ENCODE results near the gene TPPP.

Gene TPPP

DNA sequence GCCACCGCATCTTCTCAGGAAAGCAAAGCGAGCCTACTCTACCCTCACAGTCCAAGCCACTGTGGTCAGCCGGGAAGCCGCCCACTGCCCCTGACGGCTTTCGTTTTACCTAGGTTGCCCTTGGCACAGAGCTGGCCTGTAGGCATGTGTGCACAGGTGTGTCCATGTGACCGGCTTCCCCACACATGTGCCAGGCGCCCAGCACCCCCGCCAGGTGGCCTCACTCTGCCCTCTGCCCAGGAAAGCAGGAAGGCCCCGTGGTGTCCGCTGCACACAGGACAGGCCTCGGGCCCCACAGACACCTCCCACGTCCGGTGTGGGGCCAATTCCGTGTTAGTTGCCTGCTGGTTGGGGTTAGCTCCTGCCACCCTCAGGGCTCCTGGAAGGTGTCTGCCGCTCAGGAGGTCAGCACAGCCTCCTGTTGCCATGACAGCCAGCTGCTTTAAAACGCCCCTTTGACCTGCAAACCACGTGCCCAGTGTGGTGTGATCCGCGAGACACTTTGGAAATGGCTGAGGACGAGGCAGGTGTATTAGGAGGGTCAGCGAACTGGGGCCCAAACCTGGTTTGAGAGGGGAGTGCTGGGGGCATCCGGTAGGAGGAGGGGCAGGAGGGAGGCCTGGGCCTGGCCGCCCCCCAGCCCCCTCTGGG is 28.7 kb downstream of the TPPP start:
- DNase-seq: no peak

DNA sequence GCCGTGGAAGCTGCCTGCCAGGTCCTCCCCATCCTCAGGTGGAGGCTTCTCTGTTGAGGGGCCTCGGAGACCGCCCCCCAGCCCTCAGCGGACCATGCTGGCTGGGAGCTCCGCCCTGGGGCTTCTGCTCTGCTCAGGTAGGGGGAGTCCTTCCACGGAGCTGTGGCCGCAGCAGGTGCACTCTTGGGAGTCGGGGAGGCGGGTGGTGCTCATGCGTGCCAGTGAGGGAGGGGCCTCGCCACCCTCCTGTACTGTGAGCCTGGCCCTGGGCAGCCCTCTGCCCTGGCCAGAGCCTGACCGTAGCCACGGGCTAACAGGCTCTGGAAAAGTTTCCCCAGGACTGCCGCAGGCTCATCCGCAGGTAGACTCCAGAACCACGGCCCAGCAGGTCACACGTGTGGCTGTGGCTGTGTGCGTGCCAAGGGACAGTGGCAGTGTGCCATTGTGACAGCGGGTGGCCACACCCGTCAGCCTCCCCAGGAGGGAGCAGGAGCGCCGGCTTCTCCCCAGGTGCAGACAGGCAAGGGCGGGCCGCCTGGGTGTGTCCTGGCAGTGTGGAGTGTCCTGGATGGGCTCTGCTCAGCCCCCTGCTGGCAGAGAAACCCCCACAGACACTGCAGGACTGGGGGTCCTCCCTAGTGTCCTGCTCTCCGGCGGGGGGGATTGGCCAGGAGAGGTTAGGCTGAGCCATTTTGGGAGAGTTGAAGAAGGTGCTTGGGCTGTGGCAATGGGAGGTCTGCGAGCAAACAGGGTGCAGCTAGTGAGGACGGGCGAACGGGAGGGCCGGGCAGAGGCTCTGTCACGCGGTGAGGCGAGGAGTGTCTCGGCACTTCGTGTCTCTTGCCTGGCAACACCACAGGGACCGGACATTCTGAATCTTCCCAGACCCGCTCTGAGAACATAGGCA is 29.5 kb downstream of the TPPP start:
- DNase-seq: no peak

DNA sequence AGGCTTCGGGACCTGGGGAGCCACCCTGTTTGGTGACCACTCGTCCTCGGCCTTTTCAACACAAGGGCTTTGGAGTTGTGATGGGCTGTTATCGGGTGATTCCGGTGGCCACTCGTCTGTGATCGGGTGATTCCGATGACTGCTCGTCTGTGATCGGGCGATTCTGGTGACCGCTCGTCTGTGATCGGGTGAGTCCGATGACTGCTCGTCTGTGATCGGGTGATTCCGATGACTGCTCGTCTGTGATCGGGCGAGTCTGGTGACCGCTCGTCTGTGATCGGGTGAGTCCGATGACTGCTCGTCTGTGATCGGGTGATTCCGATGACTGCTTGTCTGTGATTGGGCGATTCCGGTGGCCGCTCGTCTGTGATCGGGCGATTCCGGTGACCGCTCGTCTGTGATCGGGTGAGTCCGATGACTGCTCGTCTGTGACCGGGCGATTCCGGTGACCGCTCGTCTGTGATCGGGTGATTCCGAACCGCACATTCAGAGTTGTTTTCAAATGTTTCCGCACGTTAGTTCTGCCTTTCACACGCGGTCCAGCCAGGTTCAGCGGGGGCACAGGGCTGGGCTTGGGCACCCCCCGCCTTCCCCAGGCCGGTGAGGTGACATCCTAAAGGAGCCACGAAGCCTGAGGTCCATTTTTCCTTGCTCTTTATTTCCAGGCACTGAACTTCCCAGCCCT is 30.3 kb downstream of the TPPP start:
- no peak for DNase-seq

DNA sequence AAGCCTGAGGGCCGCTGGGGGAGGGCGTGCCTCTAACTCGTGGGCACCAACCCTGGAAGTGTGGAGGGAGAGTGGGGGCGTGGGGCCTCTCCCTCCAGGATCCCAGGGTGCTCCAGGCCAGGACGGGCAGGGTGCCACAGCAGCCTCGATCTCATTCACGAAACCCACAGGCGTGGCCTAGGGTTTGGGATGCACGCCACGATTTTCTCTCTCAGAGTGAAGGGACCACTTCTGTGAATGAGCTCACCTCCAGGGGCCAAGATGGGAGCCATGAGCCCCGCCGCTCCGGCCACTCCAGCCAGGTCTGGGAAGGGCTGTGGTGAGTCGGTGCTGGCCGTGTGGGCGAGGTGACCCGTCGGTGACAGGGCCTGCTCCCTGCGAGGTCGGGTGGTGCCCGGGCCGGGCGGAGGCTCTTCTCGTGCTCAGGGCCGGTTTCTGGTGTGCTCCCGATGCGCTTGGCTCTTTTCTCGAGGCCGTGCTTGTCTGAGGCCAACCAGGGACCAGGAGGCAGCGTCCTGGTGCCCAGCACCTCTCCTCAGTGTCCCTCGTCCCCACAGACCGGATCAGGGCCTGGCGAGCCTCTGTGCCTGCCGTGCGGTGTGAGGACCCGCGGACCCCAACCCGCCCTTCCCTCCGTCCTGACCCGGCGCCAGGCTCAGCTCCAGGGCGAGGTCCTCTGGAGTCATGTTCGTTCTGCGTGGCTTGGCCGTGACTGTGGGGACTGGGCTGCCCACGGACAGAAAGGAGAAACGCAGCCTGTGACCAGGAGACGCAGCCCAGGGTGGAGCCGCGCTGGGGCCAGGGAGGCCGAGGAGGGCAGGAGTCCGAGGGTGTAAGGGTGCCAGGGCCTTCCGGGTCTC is 31.0 kb downstream of the TPPP start:
- no peak for DNase-seq

DNA sequence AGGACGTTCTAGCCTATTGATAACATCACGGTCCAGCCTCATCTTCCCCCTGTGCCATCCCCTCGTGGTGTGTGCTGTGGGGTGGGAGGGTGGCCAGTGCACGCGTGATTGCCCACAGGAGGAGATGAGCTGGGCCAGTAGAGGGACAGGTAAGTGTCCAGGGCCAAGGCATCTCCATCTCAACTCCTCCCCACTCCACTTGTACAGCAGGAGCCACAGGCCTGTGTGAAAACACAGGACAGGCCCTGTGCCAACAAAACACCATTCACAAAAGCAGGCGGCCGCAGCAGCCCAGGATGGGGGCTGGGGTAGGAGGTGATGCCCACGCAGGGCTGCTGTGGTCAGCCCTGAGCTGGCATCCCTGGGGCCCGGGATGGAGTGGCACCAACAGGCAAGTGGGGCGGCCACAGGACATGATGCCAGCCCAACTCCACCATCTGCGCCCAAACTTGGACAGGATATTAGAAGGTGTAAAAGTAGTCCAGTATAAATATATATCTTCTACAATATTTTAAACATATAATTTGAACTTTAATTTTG is 32.6 kb downstream of the TPPP start:
- DNase-seq: no peak

DNA sequence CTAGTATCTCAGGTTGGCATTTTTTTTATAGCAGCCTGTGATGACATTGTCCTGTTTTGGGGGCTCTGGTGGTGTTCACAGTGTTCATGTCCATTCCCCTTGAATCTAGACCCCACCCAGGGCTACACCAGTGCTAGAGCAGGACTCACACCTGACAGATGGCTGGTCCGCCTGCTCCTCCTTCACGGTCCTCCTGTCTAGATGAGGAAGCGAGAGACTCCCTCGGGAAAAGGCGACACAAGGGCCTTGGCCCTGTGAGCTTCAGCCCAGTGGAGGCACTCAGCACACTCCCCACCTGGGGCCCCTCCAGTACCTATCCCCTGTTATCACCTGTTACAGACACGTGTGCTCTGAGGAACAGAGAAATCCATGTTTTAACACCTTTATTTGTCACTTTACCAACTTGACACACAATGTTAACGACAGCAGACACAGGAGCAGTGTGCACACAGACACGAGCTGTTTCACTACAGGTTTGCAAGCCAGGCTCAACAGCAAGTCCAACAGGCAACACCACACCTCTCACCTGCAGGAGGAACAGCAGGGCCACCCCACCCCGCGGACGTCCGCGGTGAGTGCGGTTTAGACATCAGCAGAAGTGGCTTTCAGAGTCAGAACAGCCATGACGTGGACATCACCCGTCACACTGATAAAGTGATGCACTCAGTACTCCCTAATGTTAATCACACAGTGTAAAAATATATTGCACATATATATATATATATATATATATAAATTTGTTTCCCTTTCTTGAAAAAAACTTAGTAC is 33.5 kb downstream of the TPPP start:
- DNase-seq: no peak

DNA sequence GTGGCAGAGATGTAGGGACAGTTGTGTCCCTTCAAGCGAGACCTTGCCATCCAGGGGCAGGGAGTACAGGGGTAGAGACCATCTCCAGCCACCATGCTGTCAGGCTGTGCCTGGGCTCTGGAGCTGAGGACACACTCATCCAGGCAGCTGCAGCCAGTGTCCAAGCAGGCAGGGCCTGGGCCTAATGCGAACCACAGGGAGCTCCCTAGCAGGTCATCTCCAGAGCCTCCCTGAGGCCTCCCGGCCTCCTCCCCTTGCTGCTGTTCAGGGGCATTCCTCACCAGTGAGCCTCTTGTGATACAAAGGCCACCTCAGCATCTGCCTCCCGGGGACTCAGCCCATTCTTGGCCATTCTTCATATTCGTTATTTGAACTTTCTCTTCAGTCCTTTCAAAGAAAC is 35.0 kb downstream of the TPPP start:
- no peak for DNase-seq

DNA sequence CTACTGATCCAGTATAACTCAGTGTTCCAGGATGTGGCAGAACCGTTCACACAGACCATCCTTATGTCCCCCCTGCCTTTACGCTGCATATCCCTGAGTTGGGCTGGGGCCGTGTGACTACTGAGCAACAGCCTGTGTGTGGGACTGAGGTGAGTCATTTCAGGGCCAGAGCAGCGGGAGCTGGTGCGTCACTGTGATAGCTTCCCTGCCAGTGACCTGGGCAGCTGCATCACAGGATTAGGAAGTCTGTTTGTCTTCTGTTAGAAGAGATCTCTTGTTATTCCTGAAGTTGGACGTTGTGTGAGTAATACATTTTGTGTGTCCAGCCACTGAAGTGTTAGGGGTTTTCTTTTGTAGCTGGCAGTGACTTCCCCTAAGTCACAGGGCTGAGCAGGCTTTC is 35.6 kb downstream of the TPPP start:
- no peak for DNase-seq

DNA sequence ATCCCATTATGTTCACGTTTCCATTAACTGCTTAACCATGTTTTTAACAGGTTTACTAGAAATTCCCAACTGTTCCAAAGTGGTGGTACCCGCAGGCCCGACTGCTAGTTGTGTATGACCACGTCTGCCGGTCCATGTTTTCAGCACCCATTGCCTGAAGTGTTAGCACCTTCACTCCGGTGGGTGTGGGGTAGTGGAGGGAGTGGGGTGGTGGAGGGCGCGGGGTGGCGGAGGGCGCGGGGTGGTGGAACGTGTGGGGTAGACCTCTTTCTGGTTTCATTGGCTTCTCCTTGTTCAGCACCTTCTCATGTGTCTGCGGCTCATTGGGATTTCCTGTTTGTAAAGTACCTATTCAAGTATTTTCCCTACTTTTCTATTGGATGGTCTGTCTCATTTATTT is 37.7 kb downstream of the TPPP start:
- DNase-seq: no peak

DNA sequence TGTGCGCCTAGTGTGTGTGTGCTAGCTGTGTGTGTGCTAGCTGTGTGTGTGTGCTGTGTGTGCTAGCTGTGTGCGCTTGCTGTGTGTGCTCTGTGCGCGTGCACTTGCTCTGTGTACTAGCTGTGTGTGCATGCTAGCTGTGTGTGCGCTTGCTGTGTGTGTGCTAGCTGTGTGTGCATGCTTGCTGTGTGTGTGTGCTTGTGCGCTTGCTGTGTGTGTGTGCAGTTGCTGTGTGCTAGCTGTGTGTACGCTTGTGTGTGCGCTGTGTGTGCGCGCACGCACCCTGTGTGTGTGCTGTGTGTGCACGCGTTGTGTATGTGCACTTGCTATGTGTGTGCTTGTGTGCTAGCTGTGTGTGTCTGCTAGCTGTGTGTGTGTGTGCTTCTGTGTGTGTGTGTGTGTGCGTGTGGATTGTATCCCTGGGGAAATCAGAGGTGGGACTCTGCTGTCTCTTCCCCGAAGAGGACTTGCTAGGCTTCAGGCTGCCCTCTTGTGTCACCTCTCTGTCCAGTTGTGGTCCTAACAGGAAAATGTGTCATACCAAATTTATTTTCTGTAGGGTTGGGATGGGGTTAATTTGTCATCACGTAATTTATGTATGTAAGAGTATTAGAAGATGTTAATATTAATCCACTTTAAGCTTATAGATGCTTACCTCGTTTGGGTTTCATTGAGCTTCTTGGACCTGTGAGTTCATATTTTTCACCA is 38.9 kb downstream of the TPPP start:
- no peak for DNase-seq

DNA sequence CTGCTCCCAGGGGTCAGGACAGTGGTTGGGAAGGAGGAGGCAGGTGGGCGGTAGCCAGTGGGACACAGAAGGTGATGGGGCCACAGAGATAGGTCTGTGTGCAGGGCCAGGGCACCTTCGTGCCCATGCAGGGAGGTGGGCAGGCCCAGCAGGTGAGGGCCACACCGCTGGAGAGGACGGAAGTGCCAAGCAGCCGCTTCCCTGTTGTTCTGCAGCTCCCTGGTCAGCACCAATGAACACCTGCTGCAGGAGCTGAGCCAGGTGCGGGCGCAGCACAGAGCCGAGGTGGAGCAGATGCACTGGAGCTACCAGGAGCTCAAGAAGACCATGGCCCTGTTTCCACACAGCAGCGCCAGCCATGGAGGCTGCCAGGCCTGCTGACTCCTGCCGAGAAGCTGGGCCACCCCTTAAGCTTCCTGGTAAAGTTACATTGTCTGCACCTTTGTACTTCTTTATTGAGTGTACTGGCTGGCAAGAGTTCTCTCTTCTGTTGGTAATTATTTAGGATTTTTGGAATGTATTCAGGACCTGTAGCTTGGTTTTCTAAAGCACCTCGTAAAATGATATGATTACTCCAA is 40.3 kb downstream of the TPPP start:
- no peak for DNase-seq

DNA sequence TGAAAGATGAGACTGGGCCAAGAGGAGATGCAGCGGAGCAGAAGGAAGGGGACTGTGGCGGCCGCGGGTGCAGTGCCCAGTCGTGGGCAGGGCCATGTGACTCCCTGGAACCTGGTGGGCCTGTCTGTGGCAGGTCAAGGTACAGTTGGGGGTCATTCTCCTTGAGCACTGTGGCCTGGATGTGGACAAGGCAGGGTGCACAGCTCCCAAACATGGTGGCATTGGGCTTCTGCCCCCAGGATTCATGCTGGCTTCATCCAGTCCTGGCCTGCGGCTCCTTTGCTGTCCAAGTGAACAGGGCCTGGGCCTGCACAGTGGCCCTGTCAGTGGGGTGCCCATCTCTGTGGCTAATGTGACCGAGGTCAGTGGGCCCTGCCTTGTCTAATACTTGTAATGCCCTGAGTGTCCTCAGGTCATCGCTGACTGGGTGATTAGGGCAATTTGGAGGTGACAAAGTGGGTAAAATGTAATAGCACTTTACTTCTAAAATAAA is 41.1 kb downstream of the TPPP start:
- no peak for DNase-seq

DNA sequence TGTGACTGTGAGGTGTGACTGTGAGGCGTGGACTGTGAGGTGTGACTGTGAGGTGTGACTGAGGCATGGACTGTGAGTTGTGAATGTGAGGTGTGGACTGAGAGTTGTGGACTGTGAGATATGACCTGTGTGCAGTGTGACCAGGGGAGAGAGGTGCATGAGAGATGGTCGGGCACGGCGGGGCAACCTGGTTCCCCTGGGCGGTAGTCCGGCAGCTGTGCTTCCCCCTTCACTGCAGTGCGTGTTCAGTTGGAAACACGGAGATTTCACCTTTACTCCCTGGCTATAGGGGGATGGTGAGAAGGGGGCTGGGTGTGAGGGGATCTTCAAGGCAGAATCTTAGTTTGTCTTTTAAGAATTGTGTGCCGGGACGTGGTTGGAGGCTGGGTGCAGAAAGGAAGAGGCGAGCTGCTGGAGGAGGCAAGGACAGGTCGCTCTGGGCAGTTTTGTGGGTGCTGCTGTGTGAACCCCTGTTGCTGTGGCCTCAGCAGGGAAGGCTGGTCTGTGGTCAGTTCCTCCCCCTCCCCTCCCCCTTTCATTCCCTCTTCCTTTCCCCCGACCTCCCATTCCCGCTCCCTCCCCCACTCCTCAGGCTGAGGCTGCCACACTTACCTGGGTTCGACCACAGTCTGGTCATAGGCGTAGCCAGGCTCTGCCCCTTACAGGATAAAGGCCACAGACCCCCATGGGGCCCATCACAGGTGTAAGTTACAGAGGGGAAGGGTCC is 41.7 kb downstream of the TPPP start:
- DNase-seq: no peak

DNA sequence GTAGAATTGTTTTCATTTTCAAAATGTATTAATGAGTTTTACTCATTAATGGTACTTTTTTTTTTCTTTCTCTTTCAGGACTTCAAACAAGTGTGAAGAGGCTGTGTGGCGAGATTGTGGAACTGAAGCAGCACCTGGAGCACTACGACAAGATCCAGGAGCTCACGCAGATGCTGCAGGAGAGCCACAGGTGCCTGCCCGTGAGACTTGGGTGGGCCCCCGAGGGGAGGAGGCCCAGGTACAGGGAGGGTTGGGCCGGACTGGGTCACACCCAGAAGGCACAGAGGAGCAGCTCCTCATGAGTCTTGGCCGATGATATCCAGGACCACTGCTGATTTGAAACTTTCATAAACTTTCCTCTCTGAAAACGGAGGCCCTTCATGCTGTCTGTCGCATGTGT is 45.4 kb downstream of the TPPP start:
- no peak for DNase-seq

DNA sequence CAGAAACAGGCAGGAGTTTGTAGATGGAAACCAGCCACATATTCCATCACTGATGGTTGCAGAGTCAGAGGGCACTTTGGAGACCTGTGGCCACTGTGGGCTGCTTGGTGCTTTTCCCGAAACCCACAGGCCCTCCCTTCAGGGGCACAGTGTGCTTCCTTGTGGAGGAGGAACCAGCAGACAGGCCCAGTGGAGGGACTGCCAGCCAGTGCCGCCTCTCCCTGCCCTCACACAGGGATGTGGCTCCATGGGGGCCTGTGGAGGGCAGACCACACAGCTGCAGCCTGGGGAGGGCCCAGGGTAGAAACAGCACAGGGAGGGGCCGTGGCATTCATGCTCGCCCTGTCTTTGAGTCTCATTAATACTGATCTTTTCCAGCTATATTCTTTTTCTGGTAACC is 45.8 kb downstream of the TPPP start:
- no peak for DNase-seq

DNA sequence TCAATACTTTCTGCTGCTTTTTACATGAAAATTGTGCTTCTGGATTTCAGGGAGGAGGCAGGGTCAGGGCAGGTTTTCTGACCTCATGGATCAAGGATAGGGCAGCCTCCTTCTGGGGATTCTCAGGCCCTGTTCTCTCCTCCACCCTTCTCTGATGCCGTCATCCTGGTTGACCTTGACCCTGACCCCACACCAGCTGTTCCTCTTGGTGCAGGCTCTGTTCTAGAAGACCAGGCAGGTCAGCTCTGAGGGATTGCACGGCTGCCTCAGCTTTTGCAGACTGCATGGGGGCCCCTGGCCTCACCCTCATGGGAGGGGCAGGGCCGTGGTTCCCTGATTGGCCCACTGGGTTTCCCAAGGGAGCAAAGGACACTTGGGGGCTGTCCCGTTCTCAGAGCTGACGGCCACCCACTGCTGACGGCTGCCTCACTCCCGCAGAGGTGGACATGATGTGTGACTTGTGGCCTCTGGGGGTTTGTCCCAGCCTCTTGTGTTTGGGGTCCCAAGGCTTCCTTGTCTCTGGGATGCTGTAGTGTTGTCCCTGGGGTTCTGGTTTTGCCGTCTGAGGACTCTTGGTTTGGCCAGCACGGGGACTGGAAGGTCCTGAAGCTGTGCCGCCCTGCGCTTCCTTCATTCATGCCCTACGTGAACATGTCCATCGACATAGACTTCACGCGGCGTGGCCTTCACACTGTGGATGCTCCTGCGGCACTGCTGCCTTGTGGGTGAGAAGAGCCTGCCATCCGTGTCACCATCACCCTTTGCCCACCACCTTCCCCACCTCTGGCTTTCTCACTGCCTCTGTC is 46.6 kb downstream of the TPPP start:
- no peak for DNase-seq

DNA sequence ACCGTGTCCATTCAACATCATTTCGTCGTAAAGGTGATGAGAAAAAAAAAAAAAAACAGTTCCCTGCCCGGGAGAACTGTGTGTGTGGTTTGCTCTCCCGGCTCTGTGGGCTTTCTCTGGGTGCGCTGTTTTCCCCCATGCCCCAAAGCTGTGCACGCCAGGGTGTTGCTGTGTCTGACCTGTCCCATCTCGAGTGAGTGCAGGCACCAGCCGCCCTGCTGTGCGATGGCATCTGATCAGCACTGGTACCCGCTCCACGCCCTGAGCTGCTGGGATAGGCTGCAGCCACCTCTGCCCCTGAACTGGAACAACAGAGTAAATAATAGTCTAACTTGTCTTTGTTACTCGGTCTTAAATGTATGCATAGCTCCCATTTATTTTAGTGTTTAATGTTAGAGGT is 47.7 kb downstream of the TPPP start:
- DNase-seq: no peak

DNA sequence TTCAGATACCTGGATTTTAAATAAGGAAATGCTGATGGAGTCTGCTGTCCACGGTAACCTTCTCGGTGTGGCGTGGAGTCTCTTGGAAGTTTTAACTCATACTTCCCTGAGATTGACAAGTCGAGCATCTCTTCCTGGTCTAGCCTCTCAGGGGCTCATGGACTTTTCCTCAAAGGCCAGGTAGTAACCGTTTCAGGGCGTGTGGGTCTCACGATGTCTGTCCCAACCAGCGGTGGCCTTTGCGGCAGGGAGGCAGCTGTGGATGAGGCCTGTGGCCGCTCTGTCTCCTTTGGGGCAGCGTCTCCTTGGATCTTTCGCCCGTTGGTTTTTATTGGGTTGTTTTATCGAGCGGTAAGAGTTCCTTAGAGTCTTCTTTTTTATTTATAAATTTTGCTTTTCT is 48.2 kb downstream of the TPPP start:
- no peak for DNase-seq

DNA sequence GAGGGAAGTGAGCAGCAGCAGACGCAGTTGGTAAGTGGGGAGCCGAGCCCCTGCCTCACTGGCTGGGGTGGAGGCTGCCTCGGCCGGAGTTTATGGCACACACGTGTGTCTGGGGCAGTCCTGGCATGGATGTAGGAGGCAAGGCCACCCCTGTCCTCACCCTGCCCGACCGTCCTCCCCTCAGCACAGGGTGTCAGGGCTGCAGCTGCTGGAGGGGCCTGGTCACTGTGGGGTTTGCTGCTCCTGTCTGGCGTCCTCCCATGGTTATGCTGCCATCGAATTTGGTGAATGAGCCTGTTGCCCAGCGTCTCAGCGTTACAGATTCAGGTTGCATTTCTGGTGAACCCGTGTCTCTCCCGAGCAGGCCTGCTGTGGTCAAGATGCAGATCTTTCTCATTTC is 48.6 kb downstream of the TPPP start:
- DNase-seq: no peak

All from NCI-H1930 (cell line).